Measurements from ENCODE around the gene WDHD1. TPM values are rescaled to one million over a fixed set of nuclear protein-coding genes. Genes with fewer than 3 reads are reported as not detected.
"Not testable (repeated sequence)": the region's sequence is repeated elsewhere in the genome, so short reads cannot be mapped to it uniquely, and the experiment has no call there.

The WDHD1 gene
- total RNA-seq, 1 experiment from 2014 or later: 27.7 TPM

- intact Hi-C loops (cut with micrococcal nuclease; ENCODE audit: unreplicated experiment): no loop called here
- Mint-ChIP-seq H3K27me3 (ENCODE audit: unreplicated experiment) (no peaks in the 10 kb centered on the region), H3K27ac (ENCODE audit: unreplicated experiment) (no peak overlapping the region), H3K4me1 (ENCODE audit: low read depth, unreplicated experiment) (no peaks in the 10 kb centered on the region), H3K36me3 (ENCODE audit: insufficient read depth, unreplicated experiment) (no peaks in the 10 kb centered on the region), H3K4me3 (ENCODE audit: low read depth, unreplicated experiment) (no peak overlapping the region), H3K9me3 (ENCODE audit: low read depth, unreplicated experiment) (no peaks in the 10 kb centered on the region)
- DNase-seq: no peak
- no TSS peak for BruUV-seq (replicated peaks)
- no peak for TF ChIP-seq CTCF (IDR thresholded peaks at IDR 0.05; ENCODE audit: unreplicated experiment)
- CTCF ChIA-PET: no interaction called here
Measured at GRCh38 chr14:54918427-54918826, 108.5 kb downstream of the WDHD1 start.

- CTCF ChIA-PET: no interaction called here
- no peaks in the 10 kb centered on the region for H3K9me3 Mint-ChIP-seq (ENCODE audit: low read depth, unreplicated experiment)
- H3K27me3 Mint-ChIP-seq (ENCODE audit: unreplicated experiment): no peaks in the 10 kb centered on the region
- H3K4me3 Mint-ChIP-seq (ENCODE audit: low read depth, unreplicated experiment): no peak overlapping the region
- intact Hi-C loops (cut with micrococcal nuclease; ENCODE audit: unreplicated experiment): no loop called here
- DNase-seq: no peak
- no TSS peak for BruUV-seq (replicated peaks)
- no peaks in the 10 kb centered on the region for H3K36me3 Mint-ChIP-seq (ENCODE audit: insufficient read depth, unreplicated experiment)
- no peak overlapping the region for H3K27ac Mint-ChIP-seq (ENCODE audit: unreplicated experiment)
- H3K4me1 Mint-ChIP-seq (ENCODE audit: low read depth, unreplicated experiment): no peaks in the 10 kb centered on the region
- no peak for TF ChIP-seq CTCF (IDR thresholded peaks at IDR 0.05; ENCODE audit: unreplicated experiment)
Measured at GRCh38 chr14:54916101-54916500, 110.8 kb downstream of the WDHD1 start.

DNA sequence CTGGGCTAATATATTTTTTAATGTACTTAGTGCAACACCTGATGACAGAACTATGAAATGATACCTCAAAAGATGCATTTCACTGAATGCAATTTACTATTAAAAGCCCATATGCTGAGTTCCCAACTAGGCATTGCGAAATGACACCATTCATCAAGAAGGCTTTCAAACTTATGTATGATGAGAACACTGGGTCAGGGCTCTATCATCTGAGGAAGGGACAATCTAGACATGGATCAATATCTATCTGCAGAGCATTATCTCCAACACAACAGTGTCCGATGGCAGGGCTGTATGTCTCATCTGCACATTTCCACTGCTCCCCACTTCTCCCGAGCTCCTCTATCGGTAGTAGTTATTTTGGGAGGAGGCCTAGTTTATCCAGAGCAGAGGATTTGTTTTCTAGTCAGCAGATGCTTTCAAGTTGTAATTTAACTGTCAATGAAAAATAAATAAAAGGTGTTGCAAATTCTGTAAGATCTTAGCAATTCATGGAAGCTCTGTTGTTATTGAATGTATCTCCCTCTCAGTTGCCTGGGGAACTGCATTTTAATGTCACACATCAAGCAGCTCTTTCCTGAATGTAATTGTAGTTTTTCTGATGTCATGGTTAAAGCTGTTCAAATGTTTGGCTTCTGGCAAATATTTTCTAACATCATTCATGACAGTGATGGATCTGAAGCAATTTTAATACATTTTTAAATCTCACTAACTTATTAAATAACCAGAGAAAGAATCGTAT is 116.9 kb downstream of the WDHD1 start:
- BruUV-seq (replicated peaks): no TSS peak
- Mint-ChIP-seq H3K36me3 (ENCODE audit: insufficient read depth, unreplicated experiment) (no peaks in the 10 kb centered on the region), H3K27ac (ENCODE audit: unreplicated experiment) (no peak overlapping the region), H3K4me3 (ENCODE audit: low read depth, unreplicated experiment) (no peak overlapping the region), H3K27me3 (ENCODE audit: unreplicated experiment) (no peaks in the 10 kb centered on the region), H3K9me3 (ENCODE audit: low read depth, unreplicated experiment) (no peaks in the 10 kb centered on the region), H3K4me1 (ENCODE audit: low read depth, unreplicated experiment) (no peaks in the 10 kb centered on the region)
- no peak for DNase-seq
- CTCF ChIA-PET: no interaction called here
- no peak for TF ChIP-seq CTCF (IDR thresholded peaks at IDR 0.05; ENCODE audit: unreplicated experiment)
- intact Hi-C loops (cut with micrococcal nuclease; ENCODE audit: unreplicated experiment): no loop called here

DNA sequence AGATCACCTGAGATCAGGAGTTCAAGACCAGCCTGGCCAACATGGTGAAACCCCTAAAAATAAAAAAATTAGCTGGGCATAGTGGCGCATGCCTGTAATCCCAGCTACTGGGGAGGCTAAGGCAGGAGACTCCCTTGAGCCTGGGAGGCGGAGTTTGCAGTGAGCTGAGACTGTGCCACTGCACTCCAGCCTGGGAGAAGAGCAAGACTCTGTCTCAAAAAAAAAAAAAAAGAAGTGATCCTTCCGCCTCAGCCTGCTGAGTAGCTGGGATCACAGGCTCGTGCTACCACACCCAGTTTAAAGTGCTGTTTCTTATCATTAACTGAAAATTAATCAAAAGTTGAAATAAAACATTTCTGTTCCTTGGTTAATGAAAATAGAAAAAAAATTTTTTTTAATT is 117.9 kb downstream of the WDHD1 start:
- H3K4me1 Mint-ChIP-seq (ENCODE audit: low read depth, unreplicated experiment); intact Hi-C loops (cut with micrococcal nuclease; ENCODE audit: unreplicated experiment); H3K9me3 Mint-ChIP-seq (ENCODE audit: low read depth, unreplicated experiment); CTCF ChIA-PET; H3K4me3 Mint-ChIP-seq (ENCODE audit: low read depth, unreplicated experiment); DNase-seq; H3K36me3 Mint-ChIP-seq (ENCODE audit: insufficient read depth, unreplicated experiment); H3K27ac Mint-ChIP-seq (ENCODE audit: unreplicated experiment); BruUV-seq (replicated peaks); H3K27me3 Mint-ChIP-seq (ENCODE audit: unreplicated experiment): not testable (repeated sequence)

DNA sequence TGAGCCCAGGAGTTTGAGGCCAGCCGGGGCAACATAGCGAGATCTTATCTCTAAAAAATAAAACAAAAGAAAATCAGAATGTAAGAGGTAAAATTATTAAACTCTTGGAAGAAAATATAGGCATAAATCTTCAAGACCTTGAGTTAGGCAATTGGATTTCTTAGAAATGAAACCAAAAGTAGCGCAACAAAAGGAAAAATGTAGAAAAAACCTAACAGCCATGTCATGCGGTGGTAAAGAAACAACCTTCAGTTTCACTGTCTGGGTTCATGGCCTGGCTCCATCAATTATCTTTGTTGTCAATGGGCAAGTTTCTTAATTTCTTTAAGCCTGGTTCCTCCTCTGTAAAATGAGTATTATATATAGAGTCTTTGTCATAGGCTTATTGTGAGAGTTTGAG is 118.7 kb downstream of the WDHD1 start:
- H3K27ac Mint-ChIP-seq (ENCODE audit: unreplicated experiment): no peak overlapping the region
- no TSS peak for BruUV-seq (replicated peaks)
- DNase-seq: no peak
- H3K36me3 Mint-ChIP-seq (ENCODE audit: insufficient read depth, unreplicated experiment): peaks cover 2% of the 10 kb centered on the region
- no peaks in the 10 kb centered on the region for H3K27me3 Mint-ChIP-seq (ENCODE audit: unreplicated experiment)
- intact Hi-C loops (cut with micrococcal nuclease; ENCODE audit: unreplicated experiment): no loop called here
- no peak for TF ChIP-seq CTCF (IDR thresholded peaks at IDR 0.05; ENCODE audit: unreplicated experiment)
- H3K4me1 Mint-ChIP-seq (ENCODE audit: low read depth, unreplicated experiment): no peaks in the 10 kb centered on the region
- CTCF ChIA-PET: no interaction called here
- H3K4me3 Mint-ChIP-seq (ENCODE audit: low read depth, unreplicated experiment): no peak overlapping the region
- no peaks in the 10 kb centered on the region for H3K9me3 Mint-ChIP-seq (ENCODE audit: low read depth, unreplicated experiment)
